CD14-positive monocyte (primary cell): Measurements from ENCODE around the gene POC5. TPM values are rescaled to one million over a fixed set of nuclear protein-coding genes. Genes with fewer than 3 reads are reported as not detected.

Source experiments
- DNase-seq, 3 donors: peaks; one replicate each; pipeline ENCODE4 v3.0.0-alpha.2; 2011 to 2022
- H2AFZ ChIP-seq: 2 replicates; pipeline ENCODE4 v1.6.0; 2012; ENCODE audit warnings: mild to moderate bottlenecking, low read depth, low read length, inconsistent platforms; ENCODE audit not compliant: insufficient read depth, poor library complexity, severe bottlenecking
- H3K27ac ChIP-seq, 2 donors: 1 replicate in 1 of 2; 2 replicates in 1 of 2; pipeline ENCODE4 v1.5.1; 2012 to 2013; ENCODE audit warnings: low read length in 2 of 2, control low read depth in 1 of 2, inconsistent platforms in 1 of 2, low read depth in 1 of 2, mild to moderate bottlenecking in 1 of 2
- H3K27me3 ChIP-seq, 2 donors: one replicate each; pipeline versions ENCODE4 v1.6.0 to v1.6.1; 2011 to 2013; ENCODE audit warnings: low read length in 2 of 2; ENCODE audit not compliant: control insufficient read depth in 2 of 2, insufficient read depth in 2 of 2
- H3K36me3 ChIP-seq, 2 donors: replicated peaks in 1 of 2; 1 replicate in 1 of 2; 2 replicates in 1 of 2; pipeline versions ENCODE4 v1.5.1 to v1.6.1; 2012 to 2013; ENCODE audit warnings: low read length in 2 of 2, control low read depth in 1 of 2, inconsistent platforms in 1 of 2, mild to moderate bottlenecking in 1 of 2; ENCODE audit not compliant: insufficient read depth in 2 of 2, control insufficient read depth in 1 of 2
- H3K4me1 ChIP-seq, 2 donors: 1 replicate in 1 of 2; 2 replicates in 1 of 2; pipeline versions ENCODE4 v1.5.1 to v1.6.1; 2012 to 2013; ENCODE audit warnings: low read length in 2 of 2, control low read depth in 1 of 2, inconsistent platforms in 1 of 2, mild to moderate bottlenecking in 1 of 2, moderate library complexity in 1 of 2; ENCODE audit not compliant: insufficient read depth in 2 of 2, control insufficient read depth in 1 of 2
- H3K4me2 ChIP-seq: replicated peaks from 2 replicates; pipeline ENCODE3; 2012; ENCODE audit warnings: low read length, moderate library complexity, mild to moderate bottlenecking; ENCODE audit not compliant: poor library complexity, severe bottlenecking; ENCODE audit errors: extremely low read depth
- H3K4me3 ChIP-seq, 3 experiments: fragments of 200-600 bp in 1 of 3; sonication (generic) in 1 of 3; replicated peaks in 1 of 3; 1 replicate in 2 of 3; 2 replicates in 1 of 3; pipeline ENCODE4 v1.5.1; 2011 to 2013; ENCODE audit warnings: low read length in 3 of 3, mild to moderate bottlenecking in 3 of 3, control low read depth in 2 of 3, low read depth in 2 of 3, inconsistent platforms in 1 of 3, moderate library complexity in 1 of 3
- H3K79me2 ChIP-seq: 2 replicates; pipeline ENCODE4 v1.6.0; 2012; ENCODE audit warnings: mild to moderate bottlenecking, control low read depth, inconsistent platforms, low read length, moderate library complexity; ENCODE audit not compliant: insufficient read depth
- H3K9ac ChIP-seq: 2 replicates; pipeline ENCODE4 v1.6.0; 2017; ENCODE audit warnings: low read length, mild to moderate bottlenecking; ENCODE audit not compliant: insufficient read depth, poor library complexity, severe bottlenecking
- H3K9me3 ChIP-seq, 2 donors: replicated peaks in 1 of 2; 1 replicate in 1 of 2; 2 replicates in 1 of 2; pipeline versions ENCODE4 v1.5.1 to v1.6.1; 2012 to 2013; ENCODE audit warnings: low read length in 2 of 2, control low read depth in 1 of 2; ENCODE audit not compliant: control insufficient read depth in 1 of 2, insufficient read depth in 1 of 2
- H4K20me1 ChIP-seq: 2 replicates; pipeline ENCODE4 v1.6.0; 2012; ENCODE audit warnings: mild to moderate bottlenecking, low read length, control low read depth, moderate library complexity; ENCODE audit not compliant: insufficient read depth
- H3K27ac Mint-ChIP-seq, 7 donors: one replicate each; pipeline ENCODE4 v1.8.0; 2020; ENCODE audit warnings: mild to moderate bottlenecking in 7 of 7, mixed read lengths in 7 of 7, moderate library complexity in 6 of 7, inconsistent platforms in 2 of 7
- H3K27me3 Mint-ChIP-seq, 3 donors: one replicate each; pipeline ENCODE4 v1.8.0; 2021 to 2022; ENCODE audit warnings: low read depth in 3 of 3, mild to moderate bottlenecking in 3 of 3, mixed read lengths in 3 of 3, moderate library complexity in 3 of 3, inconsistent platforms in 1 of 3
- H3K36me3 Mint-ChIP-seq, 2 donors: one replicate each; pipeline ENCODE4 v1.8.0; 2020; ENCODE audit warnings: mixed read lengths in 2 of 2, inconsistent platforms in 1 of 2, mild to moderate bottlenecking in 1 of 2
- H3K4me1 Mint-ChIP-seq: one replicate; pipeline ENCODE4 v1.8.0; 2020; ENCODE audit warnings: mild to moderate bottlenecking, mixed read lengths
- H3K4me3 Mint-ChIP-seq, 2 donors: one replicate each; pipeline ENCODE4 v1.8.0; 2020; ENCODE audit warnings: mild to moderate bottlenecking in 2 of 2, mixed read lengths in 2 of 2, moderate library complexity in 1 of 2
- H3K9me3 Mint-ChIP-seq, 7 donors: one replicate each; pipeline ENCODE4 v1.8.0; 2020 to 2022; ENCODE audit warnings: mixed read lengths in 7 of 7, mild to moderate bottlenecking in 6 of 7, moderate library complexity in 6 of 7, inconsistent platforms in 2 of 7
- CTCF ChIP-seq: fragments of 200-600 bp; IDR thresholded peaks from one replicate; pipeline ENCODE4 v1.8.0; 2022; ENCODE audit warnings: antibody characterized with exemption, mild to moderate bottlenecking
- WGBS: methylation state at CpG from one replicate; pipeline ENCODE4 v1.1.5; 2013; ENCODE audit warnings: missing lambda C conversion rate; ENCODE audit not compliant: insufficient coverage; 5-methylcytosine and 5-hydroxymethylcytosine counted together
- intact Hi-C, 2 donors: fragments of 100-400 bp; cut with micrococcal nuclease; formaldehyde crosslinking; loops; one replicate each; pipeline versions ENCODE4 v1.15.0 to v1.15.1; 2023
- polyA plus RNA-seq, 3 donors: library from polyadenylated mRNA; depleted of rRNA in 1 of 3; unstranded in 2 of 3; stranded (reverse) in 1 of 3; fragments of 300-500 nt in 2 of 3; fragments of >200 nt in 1 of 3; fragmentation: Illumina TruSeq in 2 of 3; gene quantifications; 1 replicate in 2 of 3; 2 replicates in 1 of 3; pipeline ENCODE4 v1.2.3, GENCODE V29; 2012 to 2021

The POC5 gene
- polyA plus RNA-seq, 3 donors, result 4.3 to 13.5 (median 5.5) TPM

GRCh38 chr5:75712091-75712490, 5.1 kb downstream of the POC5 start:
- H3K4me1 ChIP-seq, result peaks cover 20 to 25% of the 10 kb centered on the region in 2 donors
- H3K27ac ChIP-seq, result no peak overlapping the region
- H3K27me3 ChIP-seq, result no peaks in the 10 kb centered on the region
- no peaks in the 10 kb centered on the region for H4K20me1 ChIP-seq
- Mint-ChIP-seq H3K27ac (no peak overlapping the region), H3K4me3 (no peak overlapping the region), H3K9me3 (peaks cover 0 to 1% (median 0%) of the 10 kb centered on the region in 7 donors), H3K4me1 (peaks cover 33% of the 10 kb centered on the region), H3K27me3 (peaks cover 0 to 3% (median 0%) of the 10 kb centered on the region in 3 donors), H3K36me3 (peaks cover 28 to 52% of the 10 kb centered on the region in 2 donors)
- H2AFZ ChIP-seq, result no peak overlapping the region
- WGBS, result no CpG with 5 or more reads among the region's 2 CpGs
- TF ChIP-seq CTCF, result no peak
- no peak overlapping the region for H3K4me3 ChIP-seq
- H3K4me2 ChIP-seq, result no peak overlapping the region
- H3K9ac ChIP-seq, result no peak overlapping the region
- peaks cover 4 to 54% of the 10 kb centered on the region in 2 donors for H3K36me3 ChIP-seq
- DNase-seq, result no peak
- peaks cover 73% of the 10 kb centered on the region for H3K79me2 ChIP-seq
- intact Hi-C loops, result no loop called here
- H3K9me3 ChIP-seq, result no peaks in the 10 kb centered on the region

- DNase-seq, result no peak
- H3K9me3 ChIP-seq, result no peaks in the 10 kb centered on the region
- Mint-ChIP-seq H3K4me1 (peaks cover 25% of the 10 kb centered on the region), H3K27ac (no peak overlapping the region), H3K4me3 (no peak overlapping the region), H3K36me3 (peaks cover 30 to 53% of the 10 kb centered on the region in 2 donors), H3K9me3 (peaks cover 0 to 1% (median 0%) of the 10 kb centered on the region in 7 donors), H3K27me3 (peaks cover 0 to 3% (median 0%) of the 10 kb centered on the region in 3 donors)
- no peak overlapping the region for H3K4me2 ChIP-seq
- intact Hi-C loops, result no loop called here
- no peak for TF ChIP-seq CTCF
- no peaks in the 10 kb centered on the region for H4K20me1 ChIP-seq
- H3K36me3 ChIP-seq, result peaks cover 8 to 64% of the 10 kb centered on the region in 2 donors
- WGBS, result no CpG with 5 or more reads among the region's 1 CpG
- H3K9ac ChIP-seq, result no peak overlapping the region
- peaks cover 14 to 18% of the 10 kb centered on the region in 2 donors for H3K4me1 ChIP-seq
- no peak overlapping the region for H3K4me3 ChIP-seq
- H3K27me3 ChIP-seq, result no peaks in the 10 kb centered on the region
- peaks cover 67% of the 10 kb centered on the region for H3K79me2 ChIP-seq
- H2AFZ ChIP-seq, result no peak overlapping the region
- peak overlapping the region in 1 of 2 donors; percentile 38 for H3K27ac ChIP-seq
Observed at GRCh38 chr5:75711151-75711550, 6.1 kb downstream of the POC5 start.
